ENCODE measurements around the gene SPACDR. TPM values are rescaled to one million over a fixed set of nuclear protein-coding genes. Genes with fewer than 3 reads are reported as not detected.

Gene SPACDR
- total RNA-seq, 4 donors from 2014 or later: 0.53 TPM; not detected in 3

DNA sequence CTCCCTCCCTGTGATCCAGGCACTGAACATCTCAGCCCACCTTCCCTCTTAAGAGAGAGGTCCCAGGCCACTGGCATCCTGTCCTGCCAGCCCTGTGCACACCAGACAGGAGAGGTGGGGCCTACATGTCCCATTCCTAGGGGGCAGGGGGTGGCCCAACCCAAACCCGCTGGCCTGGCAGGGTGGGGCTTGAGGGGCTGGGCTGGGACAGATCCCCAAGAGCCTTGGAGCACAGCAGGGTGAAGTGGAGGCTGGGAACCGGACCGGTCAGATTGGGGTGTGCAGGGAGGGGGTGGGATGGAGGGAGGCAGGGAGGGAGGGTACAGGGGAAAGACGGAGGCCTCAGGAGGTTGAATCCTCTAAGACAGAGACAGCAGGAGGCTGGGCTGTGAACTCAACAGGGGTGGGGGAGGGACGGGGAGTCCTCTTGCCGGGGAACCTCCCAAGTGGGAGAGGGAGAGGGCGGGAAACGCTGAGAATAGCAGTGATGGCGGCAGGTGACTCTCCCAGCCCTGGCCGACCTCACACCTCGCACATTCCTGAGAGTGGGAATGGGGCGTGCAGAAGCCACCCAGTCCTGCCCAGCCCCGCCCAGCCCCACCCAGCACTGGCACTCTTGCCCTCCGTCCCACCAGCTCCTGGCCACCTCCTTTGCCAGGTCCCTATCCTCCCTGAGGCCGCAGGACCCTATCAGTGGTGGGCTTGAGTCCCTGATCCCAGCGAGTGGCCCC lies 8.2 kb upstream of the SPACDR start:
- Histone ChIP-seq H3K27ac (peak overlapping the region; percentile 53), H3K9me3 (no peaks in the 10 kb centered on the region), H3K36me3 (peaks cover 31% of the 10 kb centered on the region), H3K27me3 (no peaks in the 10 kb centered on the region), H3K4me1 (peaks cover 74% of the 10 kb centered on the region), H3K4me3 (peak overlapping the region; percentile 22)
- WGBS: 52% methylated on average over 11 of the region's 16 CpGs
- TF ChIP-seq POLR2AphosphoS5 (IDR thresholded peaks at IDR 0.05) (no peak), EP300 (IDR thresholded peaks at IDR 0.05) (no peak), POLR2A (IDR thresholded peaks at IDR 0.05) (no peak)
- TF ChIP-seq, protein P1, sequence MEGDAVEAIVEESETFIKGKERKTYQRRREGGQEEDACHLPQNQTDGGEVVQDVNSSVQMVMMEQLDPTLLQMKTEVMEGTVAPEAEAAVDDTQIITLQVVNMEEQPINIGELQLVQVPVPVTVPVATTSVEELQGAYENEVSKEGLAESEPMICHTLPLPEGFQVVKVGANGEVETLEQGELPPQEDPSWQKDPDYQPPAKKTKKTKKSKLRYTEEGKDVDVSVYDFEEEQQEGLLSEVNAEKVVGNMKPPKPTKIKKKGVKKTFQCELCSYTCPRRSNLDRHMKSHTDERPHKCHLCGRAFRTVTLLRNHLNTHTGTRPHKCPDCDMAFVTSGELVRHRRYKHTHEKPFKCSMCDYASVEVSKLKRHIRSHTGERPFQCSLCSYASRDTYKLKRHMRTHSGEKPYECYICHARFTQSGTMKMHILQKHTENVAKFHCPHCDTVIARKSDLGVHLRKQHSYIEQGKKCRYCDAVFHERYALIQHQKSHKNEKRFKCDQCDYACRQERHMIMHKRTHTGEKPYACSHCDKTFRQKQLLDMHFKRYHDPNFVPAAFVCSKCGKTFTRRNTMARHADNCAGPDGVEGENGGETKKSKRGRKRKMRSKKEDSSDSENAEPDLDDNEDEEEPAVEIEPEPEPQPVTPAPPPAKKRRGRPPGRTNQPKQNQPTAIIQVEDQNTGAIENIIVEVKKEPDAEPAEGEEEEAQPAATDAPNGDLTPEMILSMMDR (IDR thresholded peaks at IDR 0.05): no peak
- no peak for DNase-seq (ENCODE audit: low spot score in 2 of 2)

DNA sequence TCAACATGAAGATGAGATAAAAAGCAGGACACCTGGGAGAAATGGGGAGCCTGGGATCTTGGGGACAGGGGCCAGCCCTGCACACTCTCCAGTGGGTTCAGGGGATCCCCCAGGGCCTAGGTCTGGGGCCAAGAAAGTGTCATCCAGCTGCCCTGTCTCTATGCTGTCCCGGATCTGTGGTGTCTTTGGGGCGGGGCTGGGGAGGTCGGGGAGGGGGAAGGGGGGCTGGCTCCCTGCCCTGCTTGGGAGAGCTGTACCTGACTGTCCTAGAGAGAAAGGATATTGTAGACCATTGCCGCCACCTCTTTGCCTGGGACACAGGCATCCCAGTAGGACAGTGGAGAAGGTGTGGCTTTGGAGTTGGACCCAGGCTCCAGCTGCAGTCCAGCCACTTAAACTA lies 7.0 kb upstream of the SPACDR start:
- no peak overlapping the region for H3K27ac ChIP-seq
- TF ChIP-seq EP300 (IDR thresholded peaks at IDR 0.05): no peak
- 60% methylated on average over 1 of the region's 4 CpGs for WGBS
- peaks cover 71% of the 10 kb centered on the region for H3K4me1 ChIP-seq
- no peaks in the 10 kb centered on the region for H3K9me3 ChIP-seq
- H3K36me3 ChIP-seq: peaks cover 37% of the 10 kb centered on the region
- DNase-seq (ENCODE audit: low spot score in 2 of 2): no peak
- H3K4me3 ChIP-seq: no peak overlapping the region
- H3K27me3 ChIP-seq: no peaks in the 10 kb centered on the region

DNA sequence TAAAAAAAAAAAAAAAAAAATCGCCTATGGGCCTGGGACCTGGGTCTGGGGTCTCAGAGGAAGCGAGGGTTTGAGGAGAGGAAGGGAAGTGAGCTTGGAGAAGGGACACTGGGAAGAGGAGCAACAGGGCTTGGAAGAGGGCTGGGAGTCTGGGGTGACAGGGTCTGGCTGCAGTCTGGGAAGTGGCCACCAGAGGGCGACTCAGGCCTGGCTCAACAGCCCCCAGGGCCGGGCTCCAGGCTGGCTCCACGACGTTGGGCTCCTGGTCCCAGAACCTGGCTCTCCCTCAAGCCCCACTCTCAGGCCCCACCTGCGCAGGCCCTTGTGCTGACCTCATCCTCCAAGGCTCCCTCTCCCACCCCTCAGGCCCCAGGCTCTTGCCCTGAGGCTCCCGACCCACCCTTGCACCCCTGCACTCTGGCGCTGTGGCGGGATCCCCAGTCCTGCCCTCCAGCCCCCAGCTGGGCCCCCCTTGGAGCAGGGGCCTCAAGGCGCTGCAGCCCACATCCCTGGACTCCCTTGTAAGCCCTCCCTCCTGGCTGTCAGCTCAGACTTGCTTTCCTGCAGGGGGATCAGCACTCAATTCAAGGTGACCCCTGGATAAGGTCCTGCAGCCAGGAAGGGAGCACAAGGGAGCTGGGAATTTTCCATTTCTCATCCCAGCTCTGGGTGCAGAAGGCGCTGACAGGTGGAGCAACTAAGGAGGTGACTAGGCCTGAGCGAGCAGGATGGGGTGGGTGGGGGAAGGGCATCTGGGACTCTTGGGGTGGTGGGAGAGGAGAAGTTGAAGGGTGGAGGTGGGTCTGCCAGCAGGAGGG lies 5.4 kb upstream of the SPACDR start:
- H3K4me3 ChIP-seq: no peak overlapping the region
- H3K27ac ChIP-seq: peak overlapping the region; percentile 50
- DNase-seq (ENCODE audit: low spot score in 2 of 2): peak; percentile 90 to 94
- no peaks in the 10 kb centered on the region for H3K9me3 ChIP-seq
- H3K27me3 ChIP-seq: no peaks in the 10 kb centered on the region
- H3K36me3 ChIP-seq: peaks cover 34% of the 10 kb centered on the region
- peaks cover 61% of the 10 kb centered on the region for H3K4me1 ChIP-seq
- no peak for TF ChIP-seq POLR2A (IDR thresholded peaks at IDR 0.05)
- TF ChIP-seq, protein P1 (IDR thresholded peaks at IDR 0.05): peak; percentile 92 to 96
- WGBS: 35% methylated on average over 11 of the region's 13 CpGs

DNA sequence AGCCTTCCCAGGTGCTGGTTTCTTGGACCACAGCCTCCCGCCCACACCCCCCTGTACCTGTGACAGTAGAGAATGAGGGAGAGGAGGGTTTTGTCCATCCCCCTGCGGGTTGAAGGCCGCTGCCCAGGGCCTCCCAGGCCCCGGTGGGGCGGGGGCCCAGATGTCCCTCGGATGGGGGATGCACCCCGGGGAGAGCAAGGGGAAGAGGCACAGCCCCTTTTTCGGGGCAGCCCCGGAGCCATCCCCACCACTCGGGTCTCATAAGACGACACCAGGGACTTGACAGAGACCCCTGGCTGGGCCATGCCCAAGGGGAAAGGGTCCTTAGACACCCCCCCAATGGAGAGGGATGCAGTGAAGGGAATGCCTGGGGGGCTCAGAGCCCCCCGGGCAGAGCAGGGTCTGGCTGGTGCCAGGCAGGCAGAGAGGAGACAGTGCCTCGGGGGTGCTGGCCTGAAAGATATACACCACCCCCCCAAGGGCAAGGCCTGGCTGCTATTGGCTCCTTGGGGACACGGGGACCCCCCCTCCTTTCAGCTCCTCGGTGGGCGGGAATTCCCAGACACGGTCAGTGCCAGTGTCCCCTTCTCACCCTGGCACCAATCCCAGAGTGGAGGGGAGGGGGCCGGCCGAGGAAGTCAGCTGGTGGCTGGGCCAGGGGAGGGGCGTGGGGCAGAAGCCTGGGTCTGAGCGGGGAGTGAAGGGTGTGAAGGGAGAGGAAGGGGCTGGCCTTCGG lies 3.7 kb upstream of the SPACDR start:
- peaks cover 51% of the 10 kb centered on the region for H3K4me1 ChIP-seq
- H3K4me3 ChIP-seq: no peak overlapping the region
- DNase-seq (ENCODE audit: low spot score in 2 of 2): no peak
- TF ChIP-seq, protein P1 (IDR thresholded peaks at IDR 0.05): no peak
- TF ChIP-seq EP300 (IDR thresholded peaks at IDR 0.05): no peak
- no peak for TF ChIP-seq POLR2AphosphoS5 (IDR thresholded peaks at IDR 0.05)
- no peak for TF ChIP-seq POLR2A (IDR thresholded peaks at IDR 0.05)
- peaks cover 23% of the 10 kb centered on the region for H3K36me3 ChIP-seq
- 59% methylated on average over 22 of the region's 22 CpGs for WGBS
- peak overlapping the region; percentile 11 for H3K27ac ChIP-seq
- no peaks in the 10 kb centered on the region for H3K9me3 ChIP-seq
- no peaks in the 10 kb centered on the region for H3K27me3 ChIP-seq

DNA sequence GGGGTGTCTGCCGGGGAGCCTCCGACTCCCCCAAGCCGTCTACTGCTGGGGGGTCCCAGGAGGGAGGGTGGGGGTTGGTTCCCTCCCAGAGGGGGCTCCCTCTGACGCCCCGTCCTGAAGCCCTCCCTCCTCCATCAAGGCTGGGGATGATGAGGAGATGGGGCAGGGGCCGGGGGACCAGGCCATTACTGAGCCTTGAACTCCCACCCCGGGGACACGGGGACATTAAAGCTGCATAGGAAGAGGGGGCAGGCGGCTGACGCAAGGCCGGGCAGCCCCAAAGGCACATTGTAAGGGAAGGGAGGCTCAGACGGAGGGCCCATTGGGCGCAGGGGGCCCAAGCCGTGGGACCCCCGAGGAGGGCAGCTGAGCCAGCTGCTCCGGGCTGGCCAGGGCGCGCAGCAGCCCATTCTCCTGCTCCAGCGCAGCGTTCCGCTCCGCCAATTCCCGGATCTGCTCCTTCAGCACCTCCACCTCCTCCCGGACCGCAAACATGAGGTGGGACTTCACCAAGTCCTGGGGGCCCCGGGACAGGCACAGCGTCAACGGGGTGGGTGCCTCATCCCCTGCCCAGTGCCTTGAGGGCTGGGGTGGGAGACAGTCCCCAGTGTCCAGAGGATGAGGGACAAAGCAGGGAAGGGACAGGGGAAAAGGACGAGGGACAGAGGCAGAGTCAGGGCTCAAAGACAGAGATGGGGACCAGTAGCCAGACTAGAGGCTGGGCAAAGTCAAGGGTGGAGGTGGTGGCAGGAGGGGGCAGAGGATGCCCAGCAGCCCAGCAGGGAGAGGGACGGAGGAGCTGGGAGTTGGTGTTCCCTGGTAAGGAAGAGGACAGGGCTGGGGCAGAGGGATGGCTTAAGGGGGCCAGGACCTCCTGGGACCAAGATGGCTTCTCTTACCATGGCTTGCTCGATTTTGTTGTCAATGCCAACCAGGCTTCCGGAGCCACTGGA lies 2.9 kb upstream of the SPACDR start:
- H3K9me3 ChIP-seq: no peaks in the 10 kb centered on the region
- DNase-seq (ENCODE audit: low spot score in 2 of 2): no peak
- H3K4me1 ChIP-seq: peaks cover 42% of the 10 kb centered on the region
- peak overlapping the region; percentile 69 for H3K27ac ChIP-seq
- H3K27me3 ChIP-seq: no peaks in the 10 kb centered on the region
- no peak for TF ChIP-seq EP300 (IDR thresholded peaks at IDR 0.05)
- TF ChIP-seq POLR2A (IDR thresholded peaks at IDR 0.05): no peak
- TF ChIP-seq POLR2AphosphoS5 (IDR thresholded peaks at IDR 0.05): no peak
- TF ChIP-seq, protein P1 (IDR thresholded peaks at IDR 0.05): no peak
- peak overlapping the region; percentile 6 for H3K4me3 ChIP-seq
- peaks cover 23% of the 10 kb centered on the region for H3K36me3 ChIP-seq
- 63% methylated on average over 20 of the region's 32 CpGs for WGBS

All from suprapubic skin (tissue), 4 donors.